ENCODE data around the gene C19orf12.

DNA sequence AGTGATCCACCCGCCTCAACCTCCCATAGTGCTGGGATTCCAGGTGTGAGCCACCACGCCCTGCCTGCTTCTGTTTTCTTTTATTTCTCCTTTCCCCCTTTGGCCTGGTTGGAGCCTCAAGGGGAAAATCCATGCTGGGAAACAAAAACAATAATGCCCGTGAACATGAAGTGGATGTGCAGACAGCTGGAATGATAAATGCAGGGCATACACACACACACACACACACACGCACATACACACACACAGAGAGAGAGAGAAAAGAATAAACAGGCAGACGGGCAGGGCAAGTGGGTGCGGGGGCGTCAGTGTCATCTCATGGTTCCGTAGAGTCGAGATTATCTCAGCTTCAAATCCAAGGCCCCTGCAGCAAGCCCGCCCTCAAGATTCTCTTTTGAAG is 54.2 kb downstream of the C19orf12 start:
- TF ChIP-seq, protein P1, sequence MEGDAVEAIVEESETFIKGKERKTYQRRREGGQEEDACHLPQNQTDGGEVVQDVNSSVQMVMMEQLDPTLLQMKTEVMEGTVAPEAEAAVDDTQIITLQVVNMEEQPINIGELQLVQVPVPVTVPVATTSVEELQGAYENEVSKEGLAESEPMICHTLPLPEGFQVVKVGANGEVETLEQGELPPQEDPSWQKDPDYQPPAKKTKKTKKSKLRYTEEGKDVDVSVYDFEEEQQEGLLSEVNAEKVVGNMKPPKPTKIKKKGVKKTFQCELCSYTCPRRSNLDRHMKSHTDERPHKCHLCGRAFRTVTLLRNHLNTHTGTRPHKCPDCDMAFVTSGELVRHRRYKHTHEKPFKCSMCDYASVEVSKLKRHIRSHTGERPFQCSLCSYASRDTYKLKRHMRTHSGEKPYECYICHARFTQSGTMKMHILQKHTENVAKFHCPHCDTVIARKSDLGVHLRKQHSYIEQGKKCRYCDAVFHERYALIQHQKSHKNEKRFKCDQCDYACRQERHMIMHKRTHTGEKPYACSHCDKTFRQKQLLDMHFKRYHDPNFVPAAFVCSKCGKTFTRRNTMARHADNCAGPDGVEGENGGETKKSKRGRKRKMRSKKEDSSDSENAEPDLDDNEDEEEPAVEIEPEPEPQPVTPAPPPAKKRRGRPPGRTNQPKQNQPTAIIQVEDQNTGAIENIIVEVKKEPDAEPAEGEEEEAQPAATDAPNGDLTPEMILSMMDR (IDR thresholded peaks at IDR 0.05; ENCODE audit: poor library complexity, severe bottlenecking): no peak
- no peak for TF ChIP-seq POLR2AphosphoS5 (IDR thresholded peaks at IDR 0.05)
- TF ChIP-seq EP300 (conservative IDR thresholded peaks at IDR 0.05; ENCODE audit: poor library complexity, severe bottlenecking): no peak
- no peak for TF ChIP-seq MXI1 (conservative IDR thresholded peaks at IDR 0.05; ENCODE audit: poor library complexity, severe bottlenecking)
- TF ChIP-seq EZH2 (IDR thresholded peaks at IDR 0.05; ENCODE audit: borderline replicate concordance, insufficient read depth, low read length, poor library complexity, severe bottlenecking): no peak
- TF ChIP-seq TAF1 (IDR thresholded peaks at IDR 0.05; ENCODE audit: low read depth): no peak
- TF ChIP-seq, protein P2, sequence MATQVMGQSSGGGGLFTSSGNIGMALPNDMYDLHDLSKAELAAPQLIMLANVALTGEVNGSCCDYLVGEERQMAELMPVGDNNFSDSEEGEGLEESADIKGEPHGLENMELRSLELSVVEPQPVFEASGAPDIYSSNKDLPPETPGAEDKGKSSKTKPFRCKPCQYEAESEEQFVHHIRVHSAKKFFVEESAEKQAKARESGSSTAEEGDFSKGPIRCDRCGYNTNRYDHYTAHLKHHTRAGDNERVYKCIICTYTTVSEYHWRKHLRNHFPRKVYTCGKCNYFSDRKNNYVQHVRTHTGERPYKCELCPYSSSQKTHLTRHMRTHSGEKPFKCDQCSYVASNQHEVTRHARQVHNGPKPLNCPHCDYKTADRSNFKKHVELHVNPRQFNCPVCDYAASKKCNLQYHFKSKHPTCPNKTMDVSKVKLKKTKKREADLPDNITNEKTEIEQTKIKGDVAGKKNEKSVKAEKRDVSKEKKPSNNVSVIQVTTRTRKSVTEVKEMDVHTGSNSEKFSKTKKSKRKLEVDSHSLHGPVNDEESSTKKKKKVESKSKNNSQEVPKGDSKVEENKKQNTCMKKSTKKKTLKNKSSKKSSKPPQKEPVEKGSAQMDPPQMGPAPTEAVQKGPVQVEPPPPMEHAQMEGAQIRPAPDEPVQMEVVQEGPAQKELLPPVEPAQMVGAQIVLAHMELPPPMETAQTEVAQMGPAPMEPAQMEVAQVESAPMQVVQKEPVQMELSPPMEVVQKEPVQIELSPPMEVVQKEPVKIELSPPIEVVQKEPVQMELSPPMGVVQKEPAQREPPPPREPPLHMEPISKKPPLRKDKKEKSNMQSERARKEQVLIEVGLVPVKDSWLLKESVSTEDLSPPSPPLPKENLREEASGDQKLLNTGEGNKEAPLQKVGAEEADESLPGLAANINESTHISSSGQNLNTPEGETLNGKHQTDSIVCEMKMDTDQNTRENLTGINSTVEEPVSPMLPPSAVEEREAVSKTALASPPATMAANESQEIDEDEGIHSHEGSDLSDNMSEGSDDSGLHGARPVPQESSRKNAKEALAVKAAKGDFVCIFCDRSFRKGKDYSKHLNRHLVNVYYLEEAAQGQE (IDR thresholded peaks at IDR 0.05; ENCODE audit: borderline replicate concordance): no peak
- TF ChIP-seq RAD21 (conservative IDR thresholded peaks at IDR 0.05): no peak

Measured in neural cell (in vitro differentiated cells).